Left ventricle myocardium superior (tissue), 1 donor: ENCODE data around the gene FEM1B. TPM values are rescaled to one million over a fixed set of nuclear protein-coding genes. Genes with fewer than 3 reads are reported as not detected.

Experiments
- ATAC-seq: fragments of 200-7000 bp; cut with Tn5 transposase; one replicate; pipeline ENCODE4 v1.9.1; 2020; ENCODE audit warnings: mild to moderate bottlenecking, moderate library complexity
- DNase-seq: peaks from one replicate; pipeline ENCODE4 v3.0.0-alpha.2; 2020
- intact Hi-C: fragments of 100-400 bp; cut with micrococcal nuclease; formaldehyde crosslinking; loops from one replicate; pipeline ENCODE4 v1.11.0; 2022
- total RNA-seq: library from RNA; stranded (reverse); fragmentation: NEBNext Ultra II Directional; extraction: Animal tissue kit (Norgen Biotek cat#: 25700); gene quantifications from one replicate; pipeline ENCODE4 v1.2.1, GENCODE V29; 2021
- donor health status: DM: no; HTN: yes; CAD: no; lungs with severe emphysema.

FEM1B gene
- total RNA-seq, 1 donor from 2014 or later = 45.1 TPM

DNA sequence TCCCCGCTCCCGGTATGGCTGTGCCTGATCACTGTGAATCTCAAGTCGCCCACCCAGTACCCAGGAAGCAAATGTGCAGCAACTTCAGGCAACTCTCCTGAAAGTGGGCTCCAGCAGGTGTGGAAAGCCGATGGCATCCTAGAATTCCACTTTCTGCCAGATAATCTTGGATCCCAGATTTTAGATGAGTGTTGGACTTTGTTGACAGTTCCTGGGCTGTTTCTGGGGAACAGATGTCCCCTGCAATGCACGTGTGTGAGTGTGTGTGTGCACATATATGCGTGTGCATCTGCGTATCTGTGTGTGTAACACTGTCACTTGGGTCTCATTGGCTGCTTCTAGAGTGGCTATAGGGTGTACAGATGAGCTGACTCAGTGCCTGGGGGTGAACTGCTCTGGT lies 59.0 kb downstream of the FEM1B start:
- ATAC-seq (no peak), DNase-seq (no peak)
- intact Hi-C loops = no loop called here

DNA sequence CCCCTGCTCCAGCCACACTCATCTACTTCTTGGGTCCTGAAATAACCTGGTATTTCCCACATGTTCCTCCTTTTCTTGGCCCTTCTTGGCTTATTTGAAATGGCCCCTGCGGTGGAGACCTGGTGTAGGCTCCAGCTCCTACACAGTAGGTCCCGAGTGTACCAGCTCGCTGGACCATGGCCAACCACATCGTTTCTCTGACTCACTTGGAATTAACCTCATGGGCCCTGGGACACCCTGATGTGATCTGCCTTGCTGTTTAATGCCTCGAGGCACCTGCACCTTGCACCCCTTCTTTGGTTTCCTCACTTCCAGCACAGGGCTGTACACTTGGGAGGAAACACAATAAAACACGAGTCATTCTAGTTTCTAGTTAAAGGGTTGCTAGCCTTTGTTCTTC lies 60.3 kb downstream of the FEM1B start:
- intact Hi-C loops = no loop called here
- no peak for ATAC-seq
- DNase-seq = peak; percentile 59

DNA sequence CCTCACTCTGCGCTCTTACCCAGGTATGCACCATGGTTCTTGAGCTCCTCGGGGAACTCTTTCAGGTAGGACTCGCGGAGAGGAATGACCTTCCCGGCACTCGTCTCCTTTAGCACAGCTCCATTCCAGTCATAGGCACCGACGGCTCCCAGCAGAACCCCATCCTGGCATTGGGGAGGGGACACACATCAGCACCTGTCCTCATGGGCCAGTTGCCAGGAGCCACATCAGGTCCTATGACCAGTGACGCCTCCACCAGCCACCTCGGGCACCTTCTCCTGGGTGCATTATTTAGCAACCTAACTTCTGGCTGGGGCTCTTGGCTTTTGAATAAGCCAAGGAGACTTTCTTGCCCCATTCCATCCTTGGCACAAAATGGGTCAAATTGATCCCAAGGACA lies 61.9 kb downstream of the FEM1B start:
- no peak for DNase-seq
- intact Hi-C loops = no loop called here
- ATAC-seq = no peak

DNA sequence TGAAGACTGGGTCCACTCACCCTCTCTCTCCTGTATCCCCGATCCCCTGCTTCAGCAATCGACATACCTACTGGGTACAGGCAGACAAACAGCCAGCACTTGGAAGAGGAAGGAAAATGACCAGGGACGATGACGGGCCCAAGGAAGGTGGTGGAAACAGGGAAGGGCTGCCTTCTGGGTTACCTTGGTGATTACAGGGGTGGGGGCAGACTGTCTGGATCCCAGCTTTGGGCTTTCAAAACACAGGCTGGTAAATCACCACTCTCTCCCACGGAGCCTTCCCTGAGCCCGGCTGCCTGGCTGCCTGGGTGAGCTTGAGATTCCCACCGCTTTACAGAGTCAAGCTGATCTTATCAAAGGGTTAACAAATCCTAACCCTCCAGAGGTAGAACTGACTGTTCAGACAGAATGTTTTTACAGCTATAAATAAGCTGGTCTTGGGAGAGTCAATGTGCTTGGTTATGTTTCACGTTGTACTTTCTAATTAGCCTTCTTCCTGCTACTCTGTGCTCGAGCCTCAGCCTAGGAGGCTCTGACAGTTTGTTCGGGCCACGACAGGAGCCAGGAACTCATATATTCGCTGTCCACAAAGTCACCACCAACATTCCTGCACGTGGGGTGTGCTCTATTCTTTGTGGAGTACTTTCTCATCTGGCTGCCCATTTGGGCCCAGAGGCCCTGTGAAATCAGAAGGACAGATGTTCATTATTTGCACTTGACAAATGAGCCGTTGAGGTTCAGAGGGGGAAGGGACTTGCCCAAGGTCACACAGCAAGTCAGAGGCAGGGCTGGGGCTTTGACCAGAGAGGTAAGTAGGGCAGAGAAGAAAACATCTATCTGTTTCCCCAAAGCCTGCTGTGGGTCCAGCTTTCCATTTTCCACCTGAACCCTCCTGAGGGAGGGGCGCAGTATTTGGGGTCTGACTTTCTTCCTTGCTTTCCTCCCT lies 63.5 kb downstream of the FEM1B start:
- ATAC-seq = peak; percentile 78
- no peak for DNase-seq
- intact Hi-C loops = no loop called here

DNA sequence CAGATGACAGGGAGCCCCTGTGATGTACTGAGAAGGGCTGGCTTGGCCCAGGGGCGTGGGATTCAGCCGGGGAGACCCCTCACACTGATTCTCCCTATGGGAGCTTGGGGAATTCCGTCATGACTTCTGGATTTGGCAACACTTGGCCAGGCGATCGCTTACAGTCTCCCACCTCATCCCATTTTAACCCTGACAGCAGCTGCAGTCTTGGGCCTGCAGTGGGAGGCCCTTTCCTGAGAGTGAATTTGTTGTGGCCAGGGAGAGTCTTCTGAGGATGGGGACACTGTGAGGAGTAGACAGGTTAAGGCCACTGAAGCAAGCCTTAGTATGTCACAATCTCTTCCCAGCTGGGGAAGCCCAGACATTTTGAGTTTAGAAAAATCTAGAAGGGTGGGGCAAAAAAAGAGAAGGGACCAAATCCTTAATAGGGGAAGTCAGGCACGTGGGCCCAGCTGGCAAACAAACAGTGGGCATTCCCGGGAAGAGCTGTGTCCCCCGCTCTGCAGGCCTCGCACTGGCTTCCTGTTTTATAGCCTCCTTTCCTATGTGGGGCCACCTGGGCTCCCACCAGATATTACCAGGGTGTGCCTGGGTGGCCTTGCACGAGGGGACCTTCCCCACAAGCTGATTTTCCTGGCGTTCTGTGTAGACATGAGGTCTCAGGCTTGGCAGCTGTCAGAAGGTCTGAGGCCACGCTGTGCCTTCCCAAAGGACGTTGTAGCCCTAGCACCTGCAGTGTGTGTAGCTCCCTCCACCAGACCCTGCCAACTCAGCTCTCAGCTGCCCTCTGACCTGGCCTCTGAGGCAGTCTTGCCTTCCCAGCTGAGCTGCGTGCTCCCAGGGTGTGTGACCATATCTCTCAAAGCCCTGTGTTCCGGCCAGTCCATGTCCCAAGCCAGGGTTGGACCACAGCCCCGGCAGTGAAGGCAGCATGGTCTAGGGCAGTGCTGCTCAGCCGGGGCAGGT lies 64.5 kb downstream of the FEM1B start:
- intact Hi-C loops = no loop called here
- DNase-seq (peak; percentile 55), ATAC-seq (peak; percentile 54)

DNA sequence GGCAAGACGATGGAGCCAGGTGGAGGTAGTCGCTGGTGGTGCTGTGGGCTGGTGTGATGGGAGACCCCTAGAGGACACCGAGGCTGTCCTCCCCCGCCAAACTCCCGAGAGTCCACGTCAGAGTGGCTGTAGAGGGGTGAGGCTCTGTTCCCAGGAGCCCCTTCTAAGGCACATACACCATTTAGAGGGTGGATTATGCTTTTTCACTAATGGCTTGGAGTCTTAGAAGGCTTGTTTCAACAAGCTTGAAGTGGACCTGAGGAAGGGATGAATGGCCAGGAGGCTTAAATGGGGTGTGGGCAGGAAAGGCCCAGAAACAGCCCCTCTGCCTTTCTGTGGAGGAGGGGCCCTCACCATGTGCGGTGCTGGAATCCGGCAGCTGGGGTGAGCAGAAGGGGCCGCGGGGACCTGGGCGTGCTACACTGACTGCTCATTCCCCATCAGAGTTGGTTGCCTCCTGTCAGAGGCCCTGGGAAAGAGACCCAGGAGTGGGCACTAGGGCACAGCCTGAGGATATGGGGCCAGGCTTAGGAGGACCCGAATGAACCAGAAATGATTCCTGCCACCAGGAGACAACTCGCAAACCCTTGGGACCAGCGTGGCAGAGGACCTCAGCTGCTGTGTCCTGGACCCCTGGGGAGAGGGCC lies 66.2 kb downstream of the FEM1B start:
- DNase-seq = no peak
- no peak for ATAC-seq
- intact Hi-C loops = no loop called here

DNA sequence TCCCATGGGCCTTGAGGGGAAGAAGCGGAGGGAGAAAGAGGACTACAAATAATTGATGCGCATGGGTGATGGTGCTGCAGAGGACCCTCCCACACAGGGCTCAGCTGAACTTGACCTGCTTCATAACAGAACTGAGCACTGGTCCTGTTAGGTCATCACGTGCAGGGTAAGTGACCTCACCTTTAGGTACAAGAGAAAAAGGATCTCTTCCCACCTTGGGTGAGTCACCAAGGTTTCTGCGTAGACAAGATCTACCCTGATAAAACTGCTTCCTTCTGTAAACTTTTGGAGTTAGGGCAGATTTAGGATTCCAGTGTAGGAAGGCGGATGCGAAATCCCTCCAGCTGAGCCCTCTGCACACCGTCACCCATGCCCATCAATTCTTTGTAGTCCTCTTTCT lies 67.1 kb downstream of the FEM1B start:
- intact Hi-C loops = no loop called here
- DNase-seq = no peak

More for the DNA sequence above, 67.1 kb downstream of the FEM1B start:
- ATAC-seq = no peak

Other genes starting within 250 kb of the FEM1B start
- 27.2 TPM for gene PIAS1, start 223.4 kb upstream of the FEM1B start, total RNA-seq
- 0.99 TPM for gene CALML4, start 72.4 kb upstream of the FEM1B start, total RNA-seq
- gene CLN6, start 48.0 kb upstream of the FEM1B start, total RNA-seq = 9.9 TPM
- gene ITGA11, start 154.4 kb downstream of the FEM1B start, total RNA-seq = 23.5 TPM